DOHH2 (cell line): ENCODE measurements around the gene TBXA2R.

Source experiments
- H3F3A ChIP-seq: fragments of 200-600 bp; sonication (generic), shearing (Covaris generic); 2 replicates; pipeline ENCODE4 v1.6.0; 2016; ENCODE audit warnings: antibody characterized with exemption, mild to moderate bottlenecking; ENCODE audit not compliant: control insufficient read depth, insufficient read depth
- H3K27ac ChIP-seq: fragments of 200-600 bp; sonication (generic); 2 replicates; pipeline ENCODE4 v1.5.1; 2014; ENCODE audit warnings: low read depth, mild to moderate bottlenecking, low read length, moderate library complexity
- H3K27me3 ChIP-seq: fragments of 200-600 bp; sonication (generic); 2 replicates; pipeline ENCODE4 v1.6.1; 2014; ENCODE audit warnings: mild to moderate bottlenecking, low read length, mixed read lengths; ENCODE audit not compliant: control insufficient read depth
- H3K36me3 ChIP-seq: fragments of 200-600 bp; sonication (generic); 2 replicates; pipeline ENCODE4 v1.6.1; 2014; ENCODE audit warnings: mild to moderate bottlenecking, low read length, moderate library complexity, mixed read lengths; ENCODE audit not compliant: control insufficient read depth
- H3K4me1 ChIP-seq: fragments of 200-600 bp; sonication (generic); 2 replicates; pipeline ENCODE4 v1.6.1; 2014; ENCODE audit warnings: mild to moderate bottlenecking, low read length, mixed read lengths; ENCODE audit not compliant: control insufficient read depth
- H3K4me2 ChIP-seq: fragments of 200-600 bp; sonication (generic); 2 replicates; pipeline ENCODE4 v1.6.0; 2014; ENCODE audit warnings: mild to moderate bottlenecking, low read length, moderate library complexity
- H3K4me3 ChIP-seq: fragments of 200-600 bp; sonication (generic); 2 replicates; pipeline ENCODE4 v1.5.1; 2014; ENCODE audit warnings: mild to moderate bottlenecking, low read length, mixed read lengths
- H3K79me2 ChIP-seq: fragments of 200-600 bp; sonication (generic); 2 replicates; pipeline ENCODE4 v1.6.1; 2014; ENCODE audit warnings: mild to moderate bottlenecking, low read length, mixed read lengths; ENCODE audit not compliant: control insufficient read depth
- H3K9me2 ChIP-seq: fragments of 200-600 bp; sonication (generic); replicated peaks from 2 replicates; pipeline ENCODE4 v1.6.1; 2014; ENCODE audit warnings: mild to moderate bottlenecking, low read length, mixed read lengths; ENCODE audit not compliant: control insufficient read depth
- H3K9me3 ChIP-seq: fragments of 200-600 bp; sonication (generic); 2 replicates; pipeline ENCODE4 v1.6.1; 2014; ENCODE audit warnings: antibody characterized with exemption, low read length, mixed read lengths; ENCODE audit not compliant: control insufficient read depth, insufficient read depth
- H4K20me1 ChIP-seq: fragments of 200-600 bp; sonication (generic); 2 replicates; pipeline ENCODE4 v1.6.0; 2014; ENCODE audit warnings: low read depth, mild to moderate bottlenecking, antibody characterized with exemption, low read length, moderate library complexity; ENCODE audit not compliant: control insufficient read depth, insufficient read depth
- CTCF ChIP-seq: fragments of 200-600 bp; sonication (generic); IDR thresholded peaks from one replicate; pipeline ENCODE4 v1.5.1; 2014; ENCODE audit warnings: antibody characterized with exemption, mild to moderate bottlenecking, low read depth, low read length; ENCODE audit not compliant: poor library complexity, severe bottlenecking
- EZH2phosphoT487 ChIP-seq: fragments of 200-600 bp; sonication (generic); IDR thresholded peaks from 2 replicates; pipeline ENCODE4 v1.6.1; 2017; ENCODE audit warnings: borderline replicate concordance, mild to moderate bottlenecking, antibody characterized with exemption, low read length, moderate library complexity, mixed read lengths

The TBXA2R gene

GRCh38 chr19:3642296-3642695 lies 35.6 kb upstream of the TBXA2R start:
- Histone ChIP-seq H3F3A (no peaks in the 10 kb centered on the region), H4K20me1 (no peaks in the 10 kb centered on the region), H3K27me3 (no peaks in the 10 kb centered on the region), H3K36me3 (no peaks in the 10 kb centered on the region), H3K27ac (no peak overlapping the region), H3K4me2 (no peak overlapping the region), H3K9me2 (no peaks in the 10 kb centered on the region), H3K4me1 (no peaks in the 10 kb centered on the region), H3K4me3 (no peak overlapping the region), H3K79me2 (no peaks in the 10 kb centered on the region), H3K9me3 (no peaks in the 10 kb centered on the region)
- TF ChIP-seq EZH2phosphoT487 = no peak
- TF ChIP-seq CTCF = no peak

- H3K27ac ChIP-seq = no peak overlapping the region
- no peaks in the 10 kb centered on the region for H3K79me2 ChIP-seq
- H3F3A ChIP-seq = no peaks in the 10 kb centered on the region
- no peaks in the 10 kb centered on the region for H3K27me3 ChIP-seq
- H3K4me3 ChIP-seq = no peak overlapping the region
- H3K9me3 ChIP-seq = no peaks in the 10 kb centered on the region
- no peak overlapping the region for H3K4me2 ChIP-seq
- no peaks in the 10 kb centered on the region for H4K20me1 ChIP-seq
- H3K9me2 ChIP-seq = no peaks in the 10 kb centered on the region
- TF ChIP-seq EZH2phosphoT487 = no peak
- no peak for TF ChIP-seq CTCF
- no peaks in the 10 kb centered on the region for H3K36me3 ChIP-seq
- H3K4me1 ChIP-seq = no peaks in the 10 kb centered on the region
Observed at GRCh38 chr19:3641515-3642269, 35.0 kb upstream of the TBXA2R start.

- Histone ChIP-seq H3K79me2 (no peaks in the 10 kb centered on the region), H3K9me2 (no peaks in the 10 kb centered on the region), H3K4me1 (no peaks in the 10 kb centered on the region), H3K4me2 (no peak overlapping the region), H3K4me3 (no peak overlapping the region), H4K20me1 (no peaks in the 10 kb centered on the region), H3F3A (no peaks in the 10 kb centered on the region), H3K27ac (no peak overlapping the region), H3K27me3 (no peaks in the 10 kb centered on the region), H3K9me3 (no peaks in the 10 kb centered on the region), H3K36me3 (no peaks in the 10 kb centered on the region)
- TF ChIP-seq EZH2phosphoT487 = no peak
- no peak for TF ChIP-seq CTCF
Observed at GRCh38 chr19:3639479-3639878, 32.8 kb upstream of the TBXA2R start.
